ENCODE data around the gene TFAP2E.

The TFAP2E gene

GRCh38 chr1:35591211-35591610 lies 18.1 kb downstream of the TFAP2E start:
- TF ChIP-seq CTCF (IDR thresholded peaks at IDR 0.05): no peak
- Histone ChIP-seq H3K4me1 (ENCODE audit: control insufficient read depth in 1 of 2, insufficient read depth in 1 of 2, low read depth in 1 of 2, low read length in 1 of 2) (no peaks in the 10 kb centered on the region), H3K4me3 (ENCODE audit: low read depth in 1 of 2, low read length in 1 of 2) (no peak overlapping the region), H3K36me3 (peaks cover 52% of the 10 kb centered on the region), H3K27ac (no peak overlapping the region), H3K9me3 (no peaks in the 10 kb centered on the region), H3K27me3 (no peaks in the 10 kb centered on the region)

DNA sequence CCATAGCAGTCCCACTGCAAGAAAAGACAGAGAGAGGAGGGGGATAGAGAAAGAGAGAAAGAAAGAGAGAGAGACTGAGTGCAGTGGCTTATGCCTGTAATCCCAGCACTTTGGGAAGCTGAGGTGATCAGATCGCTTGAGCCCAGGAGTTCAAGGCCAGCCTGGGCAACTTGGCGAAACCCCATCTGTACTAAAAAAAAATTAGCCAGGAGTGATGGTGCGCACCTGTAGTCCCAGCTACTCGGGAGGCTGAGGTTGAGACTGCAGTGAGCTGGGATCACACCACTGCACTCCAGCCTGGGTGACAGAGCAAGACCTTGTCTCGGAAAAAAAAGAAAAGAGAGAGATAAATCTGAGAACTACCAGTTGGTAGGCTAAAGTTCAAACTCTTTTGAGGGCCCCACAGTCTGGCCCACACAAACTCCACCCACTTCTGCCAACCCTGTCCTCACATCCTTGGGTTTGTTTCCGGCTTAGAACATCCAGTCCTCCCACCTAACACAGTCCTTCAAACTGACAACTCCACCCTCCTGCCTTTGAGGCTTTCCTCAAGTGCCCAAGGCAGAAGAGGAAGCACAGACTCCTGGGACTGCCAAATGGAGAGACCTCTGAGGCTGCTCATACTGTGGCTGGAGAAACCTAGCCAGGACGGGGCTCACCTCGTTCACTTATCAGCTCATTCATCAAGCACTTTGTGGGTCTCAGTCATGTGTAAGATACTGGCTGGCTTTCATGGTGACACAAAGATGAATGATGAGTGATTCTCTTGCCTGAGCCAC lies 20.1 kb downstream of the TFAP2E start:
- Histone ChIP-seq H3K9me3 (no peaks in the 10 kb centered on the region), H3K4me3 (ENCODE audit: low read depth in 1 of 2, low read length in 1 of 2) (no peak overlapping the region), H3K36me3 (peaks cover 52% of the 10 kb centered on the region), H3K4me1 (ENCODE audit: control insufficient read depth in 1 of 2, insufficient read depth in 1 of 2, low read depth in 1 of 2, low read length in 1 of 2) (no peaks in the 10 kb centered on the region), H3K27ac (no peak overlapping the region), H3K27me3 (no peaks in the 10 kb centered on the region)
- no peak for TF ChIP-seq CTCF (IDR thresholded peaks at IDR 0.05)

DNA sequence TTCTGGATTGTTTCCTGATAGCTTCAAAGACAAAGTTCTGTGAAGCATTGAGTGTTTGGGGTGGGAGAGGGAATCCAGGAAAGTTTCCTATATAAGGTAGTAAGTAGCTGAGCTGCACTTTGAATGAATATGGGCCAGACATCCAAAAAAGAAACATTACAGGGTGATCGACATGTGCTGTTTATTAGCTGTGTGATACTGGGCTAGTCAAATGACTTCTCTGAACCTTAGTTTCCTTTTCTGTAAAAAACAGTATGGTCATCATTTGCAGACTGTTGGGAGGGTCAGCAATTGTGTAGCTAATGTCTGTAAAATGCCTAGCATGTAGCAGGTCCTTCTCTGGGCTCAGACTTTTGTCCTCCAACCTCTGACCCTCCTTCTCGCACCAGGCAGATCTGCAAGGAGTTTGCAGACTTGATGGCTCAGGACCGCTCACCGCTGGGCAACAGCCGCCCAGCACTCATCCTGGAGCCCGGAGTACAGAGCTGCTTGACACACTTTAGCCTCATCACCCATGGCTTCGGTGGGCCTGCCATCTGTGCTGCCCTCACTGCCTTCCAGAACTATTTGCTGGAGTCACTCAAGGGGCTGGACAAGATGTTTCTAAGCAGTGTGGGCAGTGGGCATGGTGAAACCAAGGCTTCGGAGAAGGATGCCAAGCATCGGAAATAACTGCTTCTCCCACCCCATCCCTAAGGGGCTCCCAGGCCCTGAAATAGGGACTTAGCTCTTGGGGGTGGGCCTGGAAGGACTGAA lies 21.1 kb downstream of the TFAP2E start:
- no peaks in the 10 kb centered on the region for H3K9me3 ChIP-seq
- H3K27ac ChIP-seq: no peak overlapping the region
- TF ChIP-seq CTCF (IDR thresholded peaks at IDR 0.05): no peak
- H3K4me1 ChIP-seq (ENCODE audit: control insufficient read depth in 1 of 2, insufficient read depth in 1 of 2, low read depth in 1 of 2, low read length in 1 of 2): no peaks in the 10 kb centered on the region
- no peak overlapping the region for H3K4me3 ChIP-seq (ENCODE audit: low read depth in 1 of 2, low read length in 1 of 2)
- H3K27me3 ChIP-seq: no peaks in the 10 kb centered on the region
- peaks cover 52% of the 10 kb centered on the region for H3K36me3 ChIP-seq

GRCh38 chr1:35595684-35596083 lies 22.6 kb downstream of the TFAP2E start:
- H3K4me1 ChIP-seq (ENCODE audit: control insufficient read depth in 1 of 2, insufficient read depth in 1 of 2, low read depth in 1 of 2, low read length in 1 of 2): no peaks in the 10 kb centered on the region
- no peak for TF ChIP-seq CTCF (IDR thresholded peaks at IDR 0.05)
- H3K36me3 ChIP-seq: peaks cover 40% of the 10 kb centered on the region
- H3K27ac ChIP-seq: no peak overlapping the region
- H3K9me3 ChIP-seq: no peaks in the 10 kb centered on the region
- H3K27me3 ChIP-seq: no peaks in the 10 kb centered on the region
- no peak overlapping the region for H3K4me3 ChIP-seq (ENCODE audit: low read depth in 1 of 2, low read length in 1 of 2)

GRCh38 chr1:35597870-35598269 lies 24.8 kb downstream of the TFAP2E start:
- Histone ChIP-seq H3K4me3 (ENCODE audit: low read depth in 1 of 2, low read length in 1 of 2) (no peak overlapping the region), H3K9me3 (no peaks in the 10 kb centered on the region), H3K36me3 (peaks cover 38% of the 10 kb centered on the region), H3K27me3 (no peaks in the 10 kb centered on the region), H3K4me1 (ENCODE audit: control insufficient read depth in 1 of 2, insufficient read depth in 1 of 2, low read depth in 1 of 2, low read length in 1 of 2) (no peaks in the 10 kb centered on the region), H3K27ac (no peak overlapping the region)
- no peak for TF ChIP-seq CTCF (IDR thresholded peaks at IDR 0.05)
